ENCODE data around the gene RAX.

RAX gene

GRCh38 chr18:59229191-59229590 lies 44.1 kb downstream of the RAX start:
- TF ChIP-seq, protein P1, sequence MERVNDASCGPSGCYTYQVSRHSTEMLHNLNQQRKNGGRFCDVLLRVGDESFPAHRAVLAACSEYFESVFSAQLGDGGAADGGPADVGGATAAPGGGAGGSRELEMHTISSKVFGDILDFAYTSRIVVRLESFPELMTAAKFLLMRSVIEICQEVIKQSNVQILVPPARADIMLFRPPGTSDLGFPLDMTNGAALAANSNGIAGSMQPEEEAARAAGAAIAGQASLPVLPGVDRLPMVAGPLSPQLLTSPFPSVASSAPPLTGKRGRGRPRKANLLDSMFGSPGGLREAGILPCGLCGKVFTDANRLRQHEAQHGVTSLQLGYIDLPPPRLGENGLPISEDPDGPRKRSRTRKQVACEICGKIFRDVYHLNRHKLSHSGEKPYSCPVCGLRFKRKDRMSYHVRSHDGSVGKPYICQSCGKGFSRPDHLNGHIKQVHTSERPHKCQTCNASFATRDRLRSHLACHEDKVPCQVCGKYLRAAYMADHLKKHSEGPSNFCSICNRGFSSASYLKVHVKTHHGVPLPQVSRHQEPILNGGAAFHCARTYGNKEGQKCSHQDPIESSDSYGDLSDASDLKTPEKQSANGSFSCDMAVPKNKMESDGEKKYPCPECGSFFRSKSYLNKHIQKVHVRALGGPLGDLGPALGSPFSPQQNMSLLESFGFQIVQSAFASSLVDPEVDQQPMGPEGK (CRISPR knock-in tag; IDR thresholded peaks at IDR 0.05; ENCODE audit: borderline replicate concordance): no peak
- TF ChIP-seq ARNTL (CRISPR knock-in tag; IDR thresholded peaks at IDR 0.05; ENCODE audit: borderline replicate concordance, low read depth) (no peak), ZFP30 (CRISPR knock-in tag; IDR thresholded peaks at IDR 0.05) (no peak), TCF4 (CRISPR knock-in tag; IDR thresholded peaks at IDR 0.05; ENCODE audit: borderline replicate concordance) (no peak), ZC3H10 (CRISPR knock-in tag; IDR thresholded peaks at IDR 0.05) (no peak), OSR1 (CRISPR knock-in tag; IDR thresholded peaks at IDR 0.05) (no peak), ESRRG (CRISPR knock-in tag; IDR thresholded peaks at IDR 0.05) (no peak), BACH2 (CRISPR knock-in tag; IDR thresholded peaks at IDR 0.05; ENCODE audit: borderline replicate concordance) (no peak)
- TF ChIP-seq, protein P2, sequence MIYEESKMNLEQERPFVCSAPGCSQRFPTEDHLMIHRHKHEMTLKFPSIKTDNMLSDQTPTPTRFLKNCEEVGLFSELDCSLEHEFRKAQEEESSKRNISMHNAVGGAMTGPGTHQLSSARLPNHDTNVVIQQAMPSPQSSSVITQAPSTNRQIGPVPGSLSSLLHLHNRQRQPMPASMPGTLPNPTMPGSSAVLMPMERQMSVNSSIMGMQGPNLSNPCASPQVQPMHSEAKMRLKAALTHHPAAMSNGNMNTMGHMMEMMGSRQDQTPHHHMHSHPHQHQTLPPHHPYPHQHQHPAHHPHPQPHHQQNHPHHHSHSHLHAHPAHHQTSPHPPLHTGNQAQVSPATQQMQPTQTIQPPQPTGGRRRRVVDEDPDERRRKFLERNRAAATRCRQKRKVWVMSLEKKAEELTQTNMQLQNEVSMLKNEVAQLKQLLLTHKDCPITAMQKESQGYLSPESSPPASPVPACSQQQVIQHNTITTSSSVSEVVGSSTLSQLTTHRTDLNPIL (CRISPR knock-in tag; IDR thresholded peaks at IDR 0.05; ENCODE audit: low read depth): no peak

DNA sequence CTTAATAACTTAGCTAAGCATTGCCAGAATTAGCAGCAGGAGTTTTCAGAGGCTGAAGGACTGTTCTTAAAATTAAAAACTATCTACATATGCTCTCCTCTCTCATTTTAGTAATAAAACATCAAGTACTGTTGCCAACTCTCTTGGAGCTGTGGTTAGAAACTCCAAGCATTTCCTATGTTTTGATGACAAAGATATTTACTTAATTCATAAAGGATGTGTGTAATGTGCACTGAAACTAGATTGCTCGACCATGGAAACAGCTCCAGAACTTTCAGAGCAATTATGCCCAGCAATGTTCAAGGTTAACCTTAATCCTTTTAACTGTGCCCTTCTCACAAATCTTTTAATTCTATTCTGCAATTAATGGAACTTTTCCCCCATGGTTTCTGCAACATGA lies 44.9 kb downstream of the RAX start:
- TF ChIP-seq ZFP30 (CRISPR knock-in tag; IDR thresholded peaks at IDR 0.05): no peak
- TF ChIP-seq CSDC2 (CRISPR knock-in tag; IDR thresholded peaks at IDR 0.05): no peak
- ATAC-seq: peak; percentile 84

More at GRCh38 chr18:59229191-59229590, 44.1 kb downstream of the RAX start:
- no peak for ATAC-seq

DNA sequence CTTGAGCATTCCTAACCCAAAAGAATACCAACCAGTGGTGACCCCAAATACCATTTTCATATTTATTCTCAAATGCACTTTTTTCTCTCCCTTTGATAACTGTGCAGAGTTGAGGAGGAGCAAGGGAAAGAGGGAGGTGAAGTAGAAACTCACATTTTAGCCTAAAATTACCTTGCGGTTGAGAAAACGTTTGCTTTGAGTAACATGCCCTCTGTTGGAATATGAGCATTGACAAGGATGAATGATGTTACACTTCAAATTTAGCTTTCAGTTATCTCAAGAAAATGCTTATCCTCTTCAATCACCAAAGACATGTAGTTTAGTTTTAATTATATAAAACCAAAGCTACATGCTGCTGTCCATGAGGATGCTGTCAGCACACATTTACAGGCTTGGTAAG lies 50.9 kb downstream of the RAX start:
- no peak for ATAC-seq
- TF ChIP-seq RARB (CRISPR knock-in tag; IDR thresholded peaks at IDR 0.05): no peak
- TF ChIP-seq PPARA (CRISPR knock-in tag; IDR thresholded peaks at IDR 0.05; ENCODE audit: borderline replicate concordance): no peak
- no peak for TF ChIP-seq ZC3H10 (CRISPR knock-in tag; IDR thresholded peaks at IDR 0.05)
- no peak for TF ChIP-seq ZFP3 (CRISPR knock-in tag; IDR thresholded peaks at IDR 0.05)
- TF ChIP-seq, protein P2 (CRISPR knock-in tag; IDR thresholded peaks at IDR 0.05; ENCODE audit: low read depth): no peak
- no peak for TF ChIP-seq ZNF8 (CRISPR knock-in tag; IDR thresholded peaks at IDR 0.05)
- no peak for TF ChIP-seq ZNF70 (CRISPR knock-in tag; IDR thresholded peaks at IDR 0.05)
- TF ChIP-seq BACH2 (CRISPR knock-in tag; IDR thresholded peaks at IDR 0.05; ENCODE audit: borderline replicate concordance): no peak
- TF ChIP-seq ZNF565 (CRISPR knock-in tag; conservative IDR thresholded peaks at IDR 0.05; ENCODE audit: low read depth): no peak
- no peak for TF ChIP-seq GLIS3 (CRISPR knock-in tag; IDR thresholded peaks at IDR 0.05)
- TF ChIP-seq ISL1 (CRISPR knock-in tag; IDR thresholded peaks at IDR 0.05): no peak
- no peak for TF ChIP-seq ARNTL (CRISPR knock-in tag; IDR thresholded peaks at IDR 0.05; ENCODE audit: borderline replicate concordance, low read depth)
- TF ChIP-seq TCF4 (CRISPR knock-in tag; IDR thresholded peaks at IDR 0.05; ENCODE audit: borderline replicate concordance): no peak
- TF ChIP-seq TSHZ2 (CRISPR knock-in tag; IDR thresholded peaks at IDR 0.05): no peak
- TF ChIP-seq CSRNP3 (CRISPR knock-in tag; IDR thresholded peaks at IDR 0.05): no peak
- TF ChIP-seq SNAI2 (CRISPR knock-in tag; IDR thresholded peaks at IDR 0.05): no peak
- no peak for TF ChIP-seq POU6F1 (CRISPR knock-in tag; IDR thresholded peaks at IDR 0.05; ENCODE audit: borderline replicate concordance, low read depth)
- no peak for TF ChIP-seq TOX (CRISPR knock-in tag; IDR thresholded peaks at IDR 0.05; ENCODE audit: borderline replicate concordance)
- TF ChIP-seq OSR1 (CRISPR knock-in tag; IDR thresholded peaks at IDR 0.05): no peak
- TF ChIP-seq ZFP30 (CRISPR knock-in tag; IDR thresholded peaks at IDR 0.05): no peak
